Kidney epithelial cell (primary cell): ENCODE results near the gene LHFPL3. TPM values are rescaled to one million over a fixed set of nuclear protein-coding genes. Genes with fewer than 3 reads are reported as not detected.

ENCODE experiments used
- DNase-seq: peaks from one replicate; pipeline ENCODE4 v3.0.0-alpha.2; 2010; ENCODE audit warnings: low read depth
- H3K27me3 ChIP-seq: 2 replicates; pipeline ENCODE4 v1.6.0; 2011; ENCODE audit warnings: low read length; ENCODE audit not compliant: control insufficient read depth, insufficient read depth
- H3K36me3 ChIP-seq: 2 replicates; pipeline ENCODE4 v1.5.1; 2011; ENCODE audit warnings: low read length; ENCODE audit not compliant: control insufficient read depth, insufficient read depth
- H3K4me3 ChIP-seq: 2 replicates; pipeline ENCODE4 v1.5.1; 2011; ENCODE audit warnings: low read depth, mild to moderate bottlenecking, control low read depth, low read length
- total RNA-seq: library from RNA; depleted of rRNA; stranded (reverse); fragments of >200 nt; gene quantifications from 2 replicates; pipeline ENCODE4 v1.2.3, GENCODE V29; 2015
- TF ChIP-seq, protein P1 (sequence below): IDR thresholded peaks from 2 replicates; pipeline ENCODE4 v1.5.1; 2011; ENCODE audit warnings: mild to moderate bottlenecking, moderate library complexity, low read length, control low read depth, inconsistent platforms; ENCODE audit not compliant: insufficient read depth, poor library complexity, severe bottlenecking

LHFPL3 gene
- total RNA-seq, 1 donor from 2014 or later: not detected

DNA sequence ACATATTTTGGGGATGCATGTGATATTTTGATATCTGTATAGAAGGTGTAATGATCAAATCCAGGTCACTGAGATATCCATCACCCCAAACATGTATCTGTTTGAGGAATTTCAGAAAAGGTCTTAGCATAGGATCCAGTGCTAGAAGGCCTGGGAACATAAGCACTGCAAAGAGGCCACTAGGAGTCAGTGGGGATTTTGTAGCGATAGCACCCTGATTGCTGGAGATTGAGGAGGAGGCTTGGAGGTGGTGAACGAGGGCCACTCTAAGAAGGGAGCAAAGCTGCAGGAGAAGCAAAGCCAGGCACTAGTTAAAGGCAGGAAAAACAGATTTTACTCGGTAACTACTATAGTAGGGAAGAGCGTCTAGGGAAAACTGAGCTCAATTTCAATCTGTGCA lies 324.0 kb downstream of the LHFPL3 start:
- H3K27me3 ChIP-seq: no peaks in the 10 kb centered on the region
- TF ChIP-seq, protein P1, sequence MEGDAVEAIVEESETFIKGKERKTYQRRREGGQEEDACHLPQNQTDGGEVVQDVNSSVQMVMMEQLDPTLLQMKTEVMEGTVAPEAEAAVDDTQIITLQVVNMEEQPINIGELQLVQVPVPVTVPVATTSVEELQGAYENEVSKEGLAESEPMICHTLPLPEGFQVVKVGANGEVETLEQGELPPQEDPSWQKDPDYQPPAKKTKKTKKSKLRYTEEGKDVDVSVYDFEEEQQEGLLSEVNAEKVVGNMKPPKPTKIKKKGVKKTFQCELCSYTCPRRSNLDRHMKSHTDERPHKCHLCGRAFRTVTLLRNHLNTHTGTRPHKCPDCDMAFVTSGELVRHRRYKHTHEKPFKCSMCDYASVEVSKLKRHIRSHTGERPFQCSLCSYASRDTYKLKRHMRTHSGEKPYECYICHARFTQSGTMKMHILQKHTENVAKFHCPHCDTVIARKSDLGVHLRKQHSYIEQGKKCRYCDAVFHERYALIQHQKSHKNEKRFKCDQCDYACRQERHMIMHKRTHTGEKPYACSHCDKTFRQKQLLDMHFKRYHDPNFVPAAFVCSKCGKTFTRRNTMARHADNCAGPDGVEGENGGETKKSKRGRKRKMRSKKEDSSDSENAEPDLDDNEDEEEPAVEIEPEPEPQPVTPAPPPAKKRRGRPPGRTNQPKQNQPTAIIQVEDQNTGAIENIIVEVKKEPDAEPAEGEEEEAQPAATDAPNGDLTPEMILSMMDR: no peak
- no peak overlapping the region for H3K4me3 ChIP-seq
- H3K36me3 ChIP-seq: no peaks in the 10 kb centered on the region
- no peak for DNase-seq

DNA sequence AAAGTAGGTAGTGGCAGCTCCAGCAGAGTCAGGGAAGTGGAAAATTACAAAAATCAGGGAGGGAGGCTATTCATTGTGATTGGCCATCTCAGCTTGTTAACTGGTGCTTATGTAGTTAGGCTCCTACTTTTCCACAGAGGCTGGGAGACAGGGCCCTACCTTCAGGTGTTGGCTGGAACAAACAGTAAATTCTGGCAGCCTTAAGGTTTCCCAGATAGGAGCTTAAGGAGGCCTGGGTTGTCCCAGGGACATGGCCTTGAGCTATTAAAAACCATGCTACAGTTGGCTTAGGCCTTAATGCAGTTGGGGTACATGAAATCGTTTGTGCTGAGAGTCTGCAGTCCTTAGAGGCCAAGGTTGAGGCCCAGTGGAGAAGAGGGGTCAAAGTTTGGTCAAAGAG lies 324.5 kb downstream of the LHFPL3 start:
- Histone ChIP-seq H3K27me3 (no peaks in the 10 kb centered on the region), H3K4me3 (no peak overlapping the region), H3K36me3 (no peaks in the 10 kb centered on the region)
- TF ChIP-seq, protein P1: no peak
- no peak for DNase-seq

DNA sequence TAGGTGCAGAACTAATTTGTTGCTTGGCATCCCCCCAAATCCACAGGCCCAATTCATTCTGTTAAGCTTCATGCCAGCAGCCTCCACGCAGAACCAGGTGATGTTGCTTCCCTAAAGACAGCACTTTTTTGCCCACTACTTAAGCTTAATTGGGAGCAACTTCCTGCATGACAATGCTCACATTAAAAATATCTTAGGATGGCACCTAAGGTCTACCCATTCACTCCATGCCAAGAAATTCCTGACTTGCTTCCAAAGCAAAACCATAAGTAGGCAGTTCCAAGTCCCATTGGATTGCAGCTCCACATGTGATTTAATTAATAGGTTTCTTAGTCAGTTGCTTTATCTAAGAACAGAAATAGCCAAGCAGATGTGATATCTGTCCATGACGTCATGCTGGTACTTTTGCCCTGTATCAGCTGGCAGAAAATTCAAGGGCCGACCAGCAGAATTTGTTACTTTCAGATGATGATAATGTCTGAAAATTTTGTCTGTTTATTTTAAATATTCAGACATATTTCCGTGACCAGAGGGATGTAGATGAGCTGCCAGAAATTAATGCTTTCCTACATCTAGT lies 325.5 kb downstream of the LHFPL3 start:
- Histone ChIP-seq H3K27me3 (no peaks in the 10 kb centered on the region), H3K36me3 (no peaks in the 10 kb centered on the region), H3K4me3 (no peak overlapping the region)
- TF ChIP-seq, protein P1: no peak
- no peak for DNase-seq

DNA sequence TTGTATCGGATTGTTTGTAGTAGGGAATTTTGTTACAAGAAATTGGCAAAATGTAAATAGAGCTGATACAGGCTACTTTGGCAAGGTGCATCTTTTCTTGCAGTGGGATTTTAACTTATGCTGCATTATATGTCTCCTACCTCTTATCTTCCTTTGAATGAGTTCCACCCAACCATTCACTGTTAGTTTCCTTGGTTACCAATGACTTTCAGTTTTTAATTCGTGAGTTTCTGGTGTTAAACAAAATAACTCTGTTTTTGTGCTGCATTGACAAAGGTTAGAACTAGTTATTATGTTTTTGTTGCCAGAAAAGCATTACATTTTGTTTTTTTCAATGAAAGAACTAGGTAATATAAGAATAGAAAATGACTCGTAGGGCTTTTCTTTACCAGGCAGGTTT lies 327.2 kb downstream of the LHFPL3 start:
- TF ChIP-seq, protein P1: no peak
- no peak overlapping the region for H3K4me3 ChIP-seq

DNA sequence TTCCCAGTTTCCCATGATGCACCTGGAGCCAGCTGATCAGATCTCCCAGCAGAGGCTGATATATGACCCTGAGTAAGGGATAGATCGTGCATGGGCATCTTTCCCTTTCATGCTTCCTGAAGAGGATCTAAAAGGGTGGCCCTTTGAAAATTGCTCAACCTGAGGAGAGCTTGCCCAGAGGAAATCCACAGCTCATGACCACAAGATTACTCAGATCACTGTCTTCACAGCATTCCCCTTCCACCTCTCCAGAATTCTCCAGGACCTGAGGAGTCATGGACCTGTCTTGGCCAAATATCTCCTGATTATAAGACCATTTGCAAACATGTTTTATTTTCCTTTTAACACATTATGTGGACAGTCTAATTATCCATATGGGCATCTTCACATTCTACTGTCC lies 328.1 kb downstream of the LHFPL3 start:
- Histone ChIP-seq H3K36me3 (no peaks in the 10 kb centered on the region), H3K4me3 (no peak overlapping the region), H3K27me3 (no peaks in the 10 kb centered on the region)
- no peak for DNase-seq
- TF ChIP-seq, protein P1: no peak

More for the DNA sequence above, 327.2 kb downstream of the LHFPL3 start:
- DNase-seq: no peak
- H3K27me3 ChIP-seq: no peaks in the 10 kb centered on the region
- no peaks in the 10 kb centered on the region for H3K36me3 ChIP-seq

DNA sequence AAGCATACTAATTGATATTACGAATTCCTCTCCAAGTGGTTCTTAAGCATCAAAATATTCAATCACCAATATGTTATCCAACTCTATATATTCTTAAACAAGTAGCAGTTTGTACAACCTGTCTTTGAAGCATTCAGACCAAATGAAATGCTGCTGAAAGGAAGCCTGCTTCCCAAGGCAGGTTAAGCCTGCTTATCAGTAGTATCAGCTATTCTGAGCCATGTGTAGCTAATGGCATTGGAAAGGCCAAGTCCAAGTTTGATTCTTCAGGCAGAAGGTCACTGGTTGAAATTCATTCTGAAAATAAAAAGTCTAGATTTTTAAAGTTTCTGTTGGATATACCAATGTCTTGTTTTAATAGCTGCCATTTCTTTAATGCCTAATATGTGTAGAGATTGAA lies 328.7 kb downstream of the LHFPL3 start:
- TF ChIP-seq, protein P1: no peak
- H3K36me3 ChIP-seq: no peaks in the 10 kb centered on the region
- no peaks in the 10 kb centered on the region for H3K27me3 ChIP-seq
- no peak overlapping the region for H3K4me3 ChIP-seq
- no peak for DNase-seq
